Measurements from ENCODE around the gene IL17D. TPM values are rescaled to one million over a fixed set of nuclear protein-coding genes. Genes with fewer than 3 reads are reported as not detected.

Gene IL17D
- total RNA-seq, 8 experiments from 2014 or later: 1.2 to 18.2 (median 9.5) TPM

DNA sequence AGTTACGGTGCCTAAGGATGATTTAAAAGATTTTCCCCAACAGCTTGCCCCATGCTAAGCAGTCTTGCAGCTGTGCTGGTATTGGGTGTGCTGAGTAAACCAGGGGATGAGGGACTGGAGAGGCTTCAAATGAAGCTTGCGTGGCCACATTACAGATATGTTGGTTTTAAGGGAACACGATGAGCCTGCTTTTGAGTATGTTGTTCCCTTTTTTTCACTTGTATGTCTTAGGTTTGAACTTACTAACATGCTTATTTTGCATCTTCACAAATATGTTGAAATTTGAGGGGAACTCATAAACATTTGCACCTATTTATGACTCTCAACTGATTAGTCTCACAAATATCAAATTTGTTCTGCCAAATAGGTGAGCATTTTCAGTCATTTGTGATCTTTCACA lies 2.0 kb upstream of the IL17D start:
- Histone ChIP-seq H3K4me1 (replicated peaks in 1 of 2) (peaks cover 12 to 13% of the 10 kb centered on the region in 2 donors), H3K27ac (no peak overlapping the region), H3K4me3 (peak overlapping the region in 2 of 5 donors; percentile 64 to 96)
- in situ Hi-C loops (cut with MboI; ENCODE audit: low pct_unique_long_range_greater_than_20kb in 2 of 9, low sequenced_read_pairs in 9 of 9, unreplicated experiment in 9 of 9): loop anchor here in 3 of 9 experiments (25.0 kb wide), 2 partner anchors 136 to 211 kb away; partner anchors contain the start of gene XPO4 (in 3 of the 3)
- no peak for ATAC-seq (replicated peaks in 6 of 8)
- 43 to 100% (median 97%) methylated on average over 1 to 3 of the region's 3 CpGs; no CpG with 5 or more reads in 1 of the 10 experiments for WGBS, 10 experiments

DNA sequence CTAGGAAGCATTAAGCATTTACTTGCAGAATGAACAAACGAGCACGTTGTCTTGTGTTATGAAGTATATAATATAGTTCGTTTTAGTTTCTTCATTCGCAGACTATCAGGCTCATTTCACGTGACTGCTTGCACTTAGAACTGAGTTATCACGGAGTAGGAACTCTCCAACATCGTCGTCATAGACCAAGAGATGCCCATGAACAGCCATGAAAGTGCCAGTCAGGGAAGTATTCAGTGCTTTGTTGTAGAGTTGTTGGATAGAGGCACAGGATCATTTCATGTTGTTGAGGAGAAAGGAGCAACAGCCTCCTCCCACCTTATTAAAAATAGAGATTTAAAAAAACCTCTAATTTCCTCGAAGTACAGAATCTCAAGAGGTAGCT lies 977 bp upstream of the IL17D start:
- no peak for ATAC-seq (replicated peaks in 6 of 8)
- no peak overlapping the region for H3K27ac ChIP-seq
- H3K4me3 ChIP-seq: peak overlapping the region; percentile 58 to 96 (median 64)
- 12 to 50% (median 28%) methylated on average over 2 to 9 of the region's 9 CpGs; no CpG with 5 or more reads in 1 of the 10 experiments for WGBS, 10 experiments
- peaks cover 12 to 13% of the 10 kb centered on the region in 2 donors for H3K4me1 ChIP-seq (replicated peaks in 1 of 2)
- in situ Hi-C loops (cut with MboI; ENCODE audit: low pct_unique_long_range_greater_than_20kb in 2 of 9, low sequenced_read_pairs in 9 of 9, unreplicated experiment in 9 of 9): loop anchor here in 3 of 9 experiments (25.0 kb wide), 2 partner anchors 135 to 210 kb away; partner anchors contain the start of gene XPO4 (in 3 of the 3)

DNA sequence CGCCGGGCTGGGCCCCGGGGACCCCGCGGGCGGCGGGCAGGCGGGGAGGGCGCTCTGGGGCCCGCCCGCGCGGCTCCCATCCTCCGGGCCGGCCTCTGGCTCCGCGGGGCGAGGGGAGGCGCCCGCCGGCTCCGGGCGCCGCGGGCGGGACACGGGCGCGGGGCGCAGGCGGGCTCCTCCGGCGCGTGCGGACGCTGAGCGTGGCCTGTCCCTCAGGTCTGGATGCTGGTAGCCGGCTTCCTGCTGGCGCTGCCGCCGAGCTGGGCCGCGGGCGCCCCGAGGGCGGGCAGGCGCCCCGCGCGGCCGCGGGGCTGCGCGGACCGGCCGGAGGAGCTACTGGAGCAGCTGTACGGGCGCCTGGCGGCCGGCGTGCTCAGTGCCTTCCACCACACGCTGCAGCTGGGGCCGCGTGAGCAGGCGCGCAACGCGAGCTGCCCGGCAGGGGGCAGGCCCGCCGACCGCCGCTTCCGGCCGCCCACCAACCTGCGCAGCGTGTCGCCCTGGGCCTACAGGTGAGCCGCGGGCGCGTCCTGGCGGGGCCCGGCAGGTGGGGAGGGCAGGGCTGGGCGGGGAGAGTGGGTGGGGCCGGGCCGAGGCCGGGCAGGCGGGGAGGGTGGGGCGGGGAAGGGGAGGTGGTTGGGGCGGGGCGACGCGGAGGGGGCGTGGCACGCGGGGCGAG lies 420 bp downstream of the IL17D start:
- H3K27ac ChIP-seq: peak overlapping the region; percentile 73 to 76
- in situ Hi-C loops (cut with MboI; ENCODE audit: low pct_unique_long_range_greater_than_20kb in 2 of 9, low sequenced_read_pairs in 9 of 9, unreplicated experiment in 9 of 9): loop anchor here in 3 of 9 experiments (25.0 kb wide), 2 partner anchors 133 to 208 kb away; partner anchors contain the start of gene XPO4 (in 3 of the 3)
- ATAC-seq (replicated peaks in 6 of 8): peak; percentile 83 to 94 (median 88)
- 0% methylated on average over 6 of the region's 98 CpGs; no CpG with 5 or more reads in 9 of the 10 experiments for WGBS, 10 experiments
- H3K4me3 ChIP-seq: peak overlapping the region; percentile 58 to 96 (median 64)
- H3K4me1 ChIP-seq (replicated peaks in 1 of 2): peaks cover 12 to 13% of the 10 kb centered on the region in 2 donors

DNA sequence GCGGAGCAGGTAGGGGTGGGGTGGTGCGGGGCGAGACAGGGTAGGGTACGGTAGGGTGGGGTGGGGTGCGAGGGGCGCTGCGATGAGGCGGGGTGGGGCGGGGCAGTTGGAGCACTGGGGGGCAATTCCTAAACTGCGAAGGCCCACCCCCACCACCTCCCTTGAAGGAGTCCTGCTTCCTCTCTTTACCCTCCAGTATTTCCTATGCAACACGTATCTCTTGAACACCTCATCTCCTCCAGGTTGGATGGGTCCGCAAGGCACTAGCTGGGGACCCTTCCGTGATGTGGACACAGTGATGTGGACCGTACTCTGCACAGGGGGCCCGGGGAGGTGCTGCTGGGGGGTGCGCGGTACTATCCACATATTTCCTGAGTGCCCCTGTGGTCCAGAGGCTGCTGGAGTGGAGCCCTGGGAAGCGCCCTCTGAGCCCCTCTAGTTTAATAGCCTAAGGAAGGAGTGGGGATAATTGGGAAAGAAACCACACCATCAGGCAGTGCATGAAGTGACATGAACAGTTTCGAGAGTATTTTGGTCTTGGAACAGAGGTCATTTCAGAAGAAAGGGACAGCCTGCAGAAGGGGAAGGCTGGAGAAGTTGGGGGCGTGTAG lies 1.1 kb downstream of the IL17D start:
- peak in 6 of 8 experiments; percentile 3 to 30 (median 18) for ATAC-seq (replicated peaks in 6 of 8)
- Histone ChIP-seq H3K4me1 (replicated peaks in 1 of 2) (peaks cover 12 to 13% of the 10 kb centered on the region in 2 donors), H3K4me3 (peak overlapping the region; percentile 58 to 96 (median 64)), H3K27ac (no peak overlapping the region)
- 20 to 73% (median 60%) methylated on average over 1 to 9 of the region's 20 CpGs; no CpG with 5 or more reads in 5 of the 10 experiments for WGBS, 10 experiments
- in situ Hi-C loops (cut with MboI; ENCODE audit: low pct_unique_long_range_greater_than_20kb in 2 of 9, low sequenced_read_pairs in 9 of 9, unreplicated experiment in 9 of 9): loop anchor here in 3 of 9 experiments (25.0 kb wide), 2 partner anchors 133 to 208 kb away; partner anchors contain the start of gene XPO4 (in 3 of the 3)

DNA sequence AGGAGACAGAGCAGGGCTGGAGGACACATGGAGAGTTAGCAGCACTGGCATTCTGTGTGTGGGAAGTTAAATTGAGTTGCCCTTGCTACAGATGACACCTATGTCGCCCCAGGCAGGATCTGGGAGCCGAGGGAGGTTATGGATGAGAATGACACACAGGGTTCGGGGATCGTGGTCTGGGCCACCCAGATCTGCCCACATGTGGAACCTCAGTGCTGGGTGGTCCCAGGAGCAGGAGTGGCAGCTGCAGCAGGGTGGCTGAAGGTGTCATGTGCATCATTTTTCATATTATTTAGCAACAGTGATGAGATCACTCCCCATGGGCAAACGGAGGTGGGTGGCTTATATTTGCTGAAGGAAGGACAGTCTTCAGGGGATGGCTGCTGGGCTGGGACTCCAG lies 3.2 kb downstream of the IL17D start:
- Histone ChIP-seq H3K27ac (no peak overlapping the region), H3K4me3 (no peak overlapping the region), H3K4me1 (replicated peaks in 1 of 2) (peaks cover 12 to 13% of the 10 kb centered on the region in 2 donors)
- no peak for ATAC-seq (replicated peaks in 6 of 8)
- WGBS, 10 experiments: 92 to 100% (median 96%) methylated on average over 1 to 2 of the region's 5 CpGs; no CpG with 5 or more reads in 6 of the 10 experiments
- in situ Hi-C loops (cut with MboI; ENCODE audit: low pct_unique_long_range_greater_than_20kb in 2 of 9, low sequenced_read_pairs in 9 of 9, unreplicated experiment in 9 of 9): loop anchor here in 3 of 9 experiments (25.0 kb wide), 2 partner anchors 131 to 206 kb away; partner anchors contain the start of gene XPO4 (in 3 of the 3)

DNA sequence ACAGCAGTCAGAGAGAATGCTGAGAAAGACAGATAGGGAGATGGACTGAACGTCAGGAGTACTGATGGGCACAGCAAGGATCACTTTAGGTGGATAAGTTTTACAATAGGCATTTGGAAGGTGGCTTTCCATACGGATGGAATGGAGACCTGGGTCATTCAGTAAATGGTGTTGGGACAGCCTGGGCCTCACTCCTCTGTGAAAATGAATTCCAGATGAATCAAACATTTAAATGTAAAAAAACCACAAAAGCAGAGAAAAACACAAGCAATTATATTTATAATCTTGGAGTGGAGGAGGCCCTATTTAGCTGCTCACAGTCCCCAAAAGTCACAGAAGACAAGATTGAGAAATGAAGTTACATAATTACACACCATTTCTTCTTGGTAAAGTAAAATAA lies 4.7 kb downstream of the IL17D start:
- Histone ChIP-seq H3K4me1 (replicated peaks in 1 of 2) (peaks cover 6 to 11% of the 10 kb centered on the region in 2 donors), H3K4me3 (no peak overlapping the region), H3K27ac (no peak overlapping the region)
- no peak for ATAC-seq (replicated peaks in 6 of 8)
- in situ Hi-C loops (cut with MboI; ENCODE audit: low pct_unique_long_range_greater_than_20kb in 2 of 9, low sequenced_read_pairs in 9 of 9, unreplicated experiment in 9 of 9): loop anchor here in 3 of 9 experiments (25.0 kb wide), 2 partner anchors 129 to 204 kb away; partner anchors contain the start of gene XPO4 (in 3 of the 3)
- 17 to 100% (median 67%) methylated on average over 1 to 2 of the region's 2 CpGs; no CpG with 5 or more reads in 6 of the 10 experiments for WGBS, 10 experiments

DNA sequence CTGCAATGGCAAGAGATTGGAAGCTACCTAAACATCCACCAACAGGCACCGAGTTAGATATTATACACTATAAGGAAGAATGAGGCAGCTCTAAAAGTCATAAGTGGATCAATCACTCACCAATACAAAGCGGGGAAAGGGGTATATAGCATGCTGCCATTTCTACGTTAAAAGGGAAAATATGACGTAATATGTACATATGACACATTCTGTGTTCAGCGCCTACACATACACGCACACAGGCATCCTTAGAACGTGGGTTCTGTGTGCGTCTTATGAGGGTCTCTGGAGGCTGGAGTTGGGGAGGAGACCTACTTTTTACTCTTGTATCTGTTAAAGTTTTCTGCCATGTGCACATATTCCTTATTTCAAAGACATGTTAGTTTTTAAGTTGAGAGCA lies 5.9 kb downstream of the IL17D start:
- H3K4me1 ChIP-seq (replicated peaks in 1 of 2): peaks cover 6 to 12% of the 10 kb centered on the region in 2 donors
- no peak overlapping the region for H3K27ac ChIP-seq
- in situ Hi-C loops (cut with MboI; ENCODE audit: low pct_unique_long_range_greater_than_20kb in 2 of 9, low sequenced_read_pairs in 9 of 9, unreplicated experiment in 9 of 9): loop anchor here in 3 of 9 experiments (25.0 kb wide), 2 partner anchors 128 to 203 kb away; partner anchors contain the start of gene XPO4 (in 3 of the 3)
- H3K4me3 ChIP-seq: no peak overlapping the region
- WGBS, 10 experiments: 44 to 100% (median 93%) methylated on average over 2 to 8 of the region's 8 CpGs
- no peak for ATAC-seq (replicated peaks in 6 of 8)

DNA sequence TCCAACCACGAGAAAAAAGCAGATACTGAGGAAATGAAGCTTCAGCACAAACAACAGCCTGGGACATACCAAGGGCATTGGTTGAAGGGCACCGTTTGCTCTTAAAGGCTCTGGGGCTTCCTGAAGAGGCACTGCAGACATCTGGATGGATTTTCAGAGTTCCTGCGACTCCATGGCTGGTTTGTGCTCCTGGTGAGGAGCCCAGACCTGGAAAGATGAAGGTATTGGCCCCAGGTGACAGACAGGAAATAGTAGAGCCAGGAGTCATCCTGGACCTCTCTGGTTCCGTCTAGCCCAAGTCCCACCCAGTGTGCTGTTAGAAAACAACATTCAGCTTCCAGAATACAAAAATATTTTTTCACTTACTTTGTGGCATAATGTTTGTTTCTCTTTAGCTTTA lies 6.3 kb downstream of the IL17D start:
- no peak overlapping the region for H3K4me3 ChIP-seq
- peaks cover 6 to 12% of the 10 kb centered on the region in 2 donors for H3K4me1 ChIP-seq (replicated peaks in 1 of 2)
- no peak overlapping the region for H3K27ac ChIP-seq
- in situ Hi-C loops (cut with MboI; ENCODE audit: low pct_unique_long_range_greater_than_20kb in 2 of 9, low sequenced_read_pairs in 9 of 9, unreplicated experiment in 9 of 9): loop anchor here in 3 of 9 experiments (25.0 kb wide), 2 partner anchors 128 to 203 kb away; partner anchors contain the start of gene XPO4 (in 3 of the 3)
- 0 to 84% (median 64%) methylated on average over 1 to 3 of the region's 4 CpGs; no CpG with 5 or more reads in 1 of the 10 experiments for WGBS, 10 experiments
- ATAC-seq (replicated peaks in 6 of 8): no peak

DNA sequence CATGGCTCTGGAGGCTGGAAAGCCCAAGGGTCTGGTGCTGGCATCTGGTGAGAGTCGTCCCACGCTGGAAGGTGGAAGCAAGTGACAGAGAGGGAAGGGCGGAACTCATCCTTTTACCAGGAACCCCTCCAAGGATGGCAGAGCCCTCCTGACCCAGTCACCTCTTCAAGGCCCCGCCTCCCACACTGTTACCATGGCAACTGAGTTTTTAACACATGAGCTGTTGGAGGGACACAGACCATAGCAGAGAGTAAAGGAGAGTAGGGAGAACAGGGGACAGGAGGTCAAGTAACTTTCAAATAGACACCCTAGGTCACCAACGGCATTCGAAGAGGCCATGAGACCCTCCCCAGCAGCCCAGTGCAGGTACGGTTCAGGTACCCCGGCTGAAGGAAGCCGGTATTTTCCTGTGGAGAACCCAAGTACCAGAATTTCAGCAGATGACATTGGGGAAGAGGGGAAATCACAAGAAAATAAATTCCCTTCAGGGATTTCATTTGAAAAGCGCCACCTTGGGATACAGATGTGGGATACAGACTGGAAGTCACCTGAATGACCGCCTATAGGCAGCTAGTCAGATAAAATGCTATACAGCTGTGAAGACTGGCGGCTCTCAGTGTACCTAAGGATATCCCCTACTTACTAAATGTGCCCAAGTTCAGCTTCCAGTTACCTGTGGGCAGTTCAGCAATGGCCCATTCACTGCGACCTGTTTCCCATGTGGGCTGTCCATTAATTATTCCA lies 8.0 kb downstream of the IL17D start:
- in situ Hi-C loops (cut with MboI; ENCODE audit: low pct_unique_long_range_greater_than_20kb in 2 of 9, low sequenced_read_pairs in 9 of 9, unreplicated experiment in 9 of 9): loop anchor here in 3 of 9 experiments (25.0 kb wide), 2 partner anchors 126 to 201 kb away; partner anchors contain the start of gene XPO4 (in 3 of the 3)
- Histone ChIP-seq H3K4me1 (replicated peaks in 1 of 2) (peaks cover 6 to 15% of the 10 kb centered on the region in 2 donors), H3K27ac (no peak overlapping the region), H3K4me3 (no peak overlapping the region)
- 40 to 75% (median 49%) methylated on average over 4 to 9 of the region's 13 CpGs; no CpG with 5 or more reads in 3 of the 10 experiments for WGBS, 10 experiments
- ATAC-seq (replicated peaks in 6 of 8): no peak

DNA sequence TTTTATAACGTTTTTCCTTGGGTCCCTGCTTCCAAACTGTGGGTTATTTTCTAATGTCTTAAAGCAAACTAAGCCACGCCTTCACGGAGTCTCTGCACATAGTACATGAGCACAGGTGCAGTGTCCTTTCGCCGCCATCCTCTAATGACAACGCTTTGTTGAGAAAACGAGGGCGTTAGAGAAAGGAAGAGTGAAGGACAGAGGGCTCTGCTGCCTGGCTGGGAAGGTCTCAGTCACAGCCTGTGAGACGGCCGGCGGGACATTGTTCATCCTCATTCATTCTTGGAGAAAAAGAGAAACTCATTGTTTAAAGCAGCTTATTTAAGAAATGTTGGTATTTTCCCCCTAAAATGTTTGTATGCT lies 9.5 kb downstream of the IL17D start:
- peak in 3 of 8 experiments; percentile 20 to 51 (median 22) for ATAC-seq (replicated peaks in 6 of 8)
- WGBS, 10 experiments: 2 to 67% (median 25%) methylated on average over 3 to 10 of the region's 11 CpGs; no CpG with 5 or more reads in 1 of the 10 experiments
- in situ Hi-C loops (cut with MboI; ENCODE audit: low pct_unique_long_range_greater_than_20kb in 2 of 9, low sequenced_read_pairs in 9 of 9, unreplicated experiment in 9 of 9): loop anchor here in 3 of 9 experiments (25.0 kb wide), 2 partner anchors 124 to 199 kb away; partner anchors contain the start of gene XPO4 (in 3 of the 3)
- Histone ChIP-seq H3K27ac (no peak overlapping the region), H3K4me3 (no peak overlapping the region), H3K4me1 (replicated peaks in 1 of 2) (peaks cover 6 to 15% of the 10 kb centered on the region in 2 donors)

DNA sequence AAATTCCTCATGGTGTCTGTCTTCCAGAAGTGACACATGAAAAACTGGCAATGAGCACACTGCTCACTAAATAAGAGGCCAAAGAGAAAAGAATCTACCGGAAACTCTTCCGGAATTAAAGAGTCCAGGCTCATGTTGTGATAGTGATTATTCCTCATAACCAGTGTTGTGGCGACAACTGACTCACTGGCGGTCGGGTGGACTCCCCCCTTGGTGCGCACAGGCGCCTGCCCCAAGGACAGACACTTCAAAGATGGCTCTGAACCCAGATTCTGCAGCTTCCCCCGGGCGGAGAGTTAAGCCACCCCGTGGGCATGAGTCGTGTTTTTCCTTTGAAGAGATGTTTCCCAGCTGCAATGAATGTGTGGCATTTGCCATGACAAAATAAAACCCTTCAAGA lies 10.3 kb downstream of the IL17D start:
- 3 to 100% (median 85%) methylated on average over 2 to 9 of the region's 11 CpGs; no CpG with 5 or more reads in 1 of the 10 experiments for WGBS, 10 experiments
- ATAC-seq (replicated peaks in 6 of 8): peak in 1 of 8 experiments; percentile 35

DNA sequence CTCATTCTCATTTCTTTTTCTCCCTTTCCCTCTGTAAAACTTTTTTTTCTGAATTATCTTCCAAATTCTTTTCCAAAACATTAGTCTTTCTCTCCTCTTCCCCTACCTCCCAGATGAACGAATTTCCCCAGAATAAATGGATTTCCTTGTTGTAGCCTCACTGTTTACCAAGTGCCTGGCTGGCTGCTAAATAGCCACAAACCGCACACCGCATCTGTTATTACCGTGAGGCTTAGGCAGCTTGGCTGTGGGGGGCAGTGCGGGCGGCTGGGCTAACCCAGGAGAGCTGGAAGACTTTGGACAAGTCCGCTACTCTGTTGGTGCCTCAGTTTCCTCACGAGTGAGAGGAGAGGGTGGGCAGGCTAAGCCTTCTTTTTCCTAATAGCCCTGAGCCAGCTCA lies 10.7 kb downstream of the IL17D start:
- in situ Hi-C loops (cut with MboI; ENCODE audit: low pct_unique_long_range_greater_than_20kb in 2 of 9, low sequenced_read_pairs in 9 of 9, unreplicated experiment in 9 of 9): loop anchor here in 3 of 9 experiments (25.0 kb wide), 2 partner anchors 123 to 198 kb away; partner anchors contain the start of gene XPO4 (in 3 of the 3)
- Histone ChIP-seq H3K4me1 (replicated peaks in 1 of 2) (peaks cover 6 to 15% of the 10 kb centered on the region in 2 donors), H3K4me3 (no peak overlapping the region), H3K27ac (no peak overlapping the region)
- 0 to 100% (median 50%) methylated on average over 1 to 7 of the region's 8 CpGs for WGBS, 10 experiments
- ATAC-seq (replicated peaks in 6 of 8): peak in 1 of 8 experiments; percentile 9

More for the DNA sequence above, 10.3 kb downstream of the IL17D start:
- H3K4me3 ChIP-seq: no peak overlapping the region
- H3K4me1 ChIP-seq (replicated peaks in 1 of 2): peaks cover 6 to 15% of the 10 kb centered on the region in 2 donors
- in situ Hi-C loops (cut with MboI; ENCODE audit: low pct_unique_long_range_greater_than_20kb in 2 of 9, low sequenced_read_pairs in 9 of 9, unreplicated experiment in 9 of 9): loop anchor here in 3 of 9 experiments (25.0 kb wide), 2 partner anchors 124 to 199 kb away; partner anchors contain the start of gene XPO4 (in 3 of the 3)
- H3K27ac ChIP-seq: no peak overlapping the region
